HG02642 (cell line): ENCODE data around the gene MRPL28.

Experiments used
- ATAC-seq: cut with Tn5 transposase; IDR thresholded peaks from one replicate; pipeline ENCODE4 v1.9.1; 2021; ENCODE audit warnings: mild to moderate bottlenecking; ENCODE audit not compliant: unreplicated experiment, poor library complexity

Gene MRPL28

GRCh38 chr16:322476-323143 is 47.7 kb downstream of the MRPL28 start:
- ATAC-seq, result no peak

DNA sequence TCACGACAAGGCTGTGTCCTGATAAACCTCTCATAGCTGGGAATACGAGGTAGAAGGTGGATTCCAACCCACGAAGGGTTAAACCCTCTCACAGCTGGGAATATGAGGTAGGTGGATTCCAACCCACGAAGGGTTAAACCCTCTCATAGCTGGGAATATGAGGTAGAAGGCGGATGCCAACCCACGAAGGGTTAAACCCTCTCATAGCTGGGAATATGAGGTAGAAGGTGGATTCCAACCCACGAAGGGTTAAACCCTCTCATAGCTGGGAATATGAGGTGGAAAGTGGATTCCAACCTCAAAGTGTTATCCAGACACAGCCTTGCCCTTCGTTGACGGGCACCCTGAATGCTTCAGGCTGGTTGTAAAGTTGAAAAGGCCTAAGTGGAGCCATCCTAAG is 48.8 kb downstream of the MRPL28 start:
- no peak for ATAC-seq

DNA sequence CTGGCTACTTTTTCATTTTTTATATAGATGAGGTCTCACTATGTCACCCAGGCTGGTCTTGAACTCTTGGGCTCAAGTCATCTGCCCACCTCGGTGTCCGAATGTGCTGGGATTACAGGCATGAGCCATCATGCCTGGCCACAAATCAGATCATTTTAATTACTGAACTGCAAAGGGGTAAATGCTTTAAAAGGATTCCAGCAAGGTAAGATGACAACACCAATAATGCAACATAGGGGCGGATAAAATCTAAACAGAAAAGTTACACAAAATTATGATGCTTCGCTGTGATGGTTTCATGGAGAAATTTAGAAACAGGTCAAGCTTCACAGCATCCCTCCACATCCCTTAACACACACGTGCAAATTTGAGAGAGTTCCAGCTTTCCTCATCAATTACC is 50.1 kb downstream of the MRPL28 start:
- ATAC-seq, result no peak

DNA sequence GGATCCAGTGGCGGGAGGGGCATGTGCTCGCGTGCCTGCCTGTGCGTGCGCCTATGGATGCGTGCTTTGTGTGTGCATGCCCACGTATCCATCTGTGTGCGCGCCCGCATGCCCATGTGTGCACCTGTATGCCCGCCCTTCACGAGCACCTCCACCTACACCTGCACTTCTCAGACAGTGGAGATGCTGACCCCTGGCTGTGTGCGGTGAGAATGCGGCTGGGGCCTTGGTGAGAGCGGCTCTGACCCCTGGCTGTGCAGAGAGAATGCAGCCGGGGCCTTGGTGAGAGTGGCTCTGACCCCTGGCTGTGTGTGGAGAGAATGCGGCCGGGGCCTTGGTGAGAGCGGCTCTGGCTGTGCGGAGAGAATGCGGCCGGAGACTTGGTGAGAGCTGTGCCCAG is 51.7 kb downstream of the MRPL28 start:
- ATAC-seq, result no peak

DNA sequence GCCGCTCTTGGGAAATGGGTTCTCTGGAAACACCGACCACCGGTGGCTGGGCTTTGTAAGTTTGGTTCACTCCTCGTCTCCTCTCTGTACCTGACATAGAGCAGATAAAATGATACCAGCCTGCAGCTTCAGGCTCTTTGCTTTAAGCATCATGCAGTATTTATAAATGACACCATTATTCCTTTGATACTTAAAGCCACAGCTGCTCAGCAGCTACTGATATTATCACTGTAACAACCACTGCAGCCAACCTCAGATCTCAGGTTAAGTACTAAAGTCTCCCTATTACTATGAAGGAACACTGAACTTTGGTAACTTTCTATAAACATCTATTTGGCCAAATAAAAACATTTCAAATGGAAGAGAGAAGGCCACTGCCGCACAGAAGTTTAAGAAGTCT is 52.8 kb downstream of the MRPL28 start:
- ATAC-seq, result no peak
